ENCODE results near the gene SEPTIN14. TPM values are rescaled to one million over a fixed set of nuclear protein-coding genes. Genes with fewer than 3 reads are reported as not detected.
"Not testable (repeated sequence)": the region's sequence is repeated elsewhere in the genome, so short reads cannot be mapped to it uniquely, and the experiment has no call there.

The SEPTIN14 gene
- total and polyA plus RNA-seq, 2 of the 8 experiments (the other 6 are each of a cell fraction or from before 2014, with no cell fraction given), result not detected

GRCh38 chr7:55797260-55797659 lies 65.3 kb downstream of the SEPTIN14 start:
- H3K27ac ChIP-seq (ENCODE audit: low read depth, low read length); H3K4ac ChIP-seq (replicated peaks; ENCODE audit: insufficient read length, low read depth, low read length); H3K4me2 ChIP-seq (ENCODE audit: insufficient read depth in 1 of 2, low read depth in 2 of 2, low read length in 2 of 2); H3K4me3 ChIP-seq (ENCODE audit: extremely low read depth in 1 of 4, insufficient read depth in 2 of 4, low read depth in 3 of 4, low read length in 4 of 4); H3K14ac ChIP-seq (ENCODE audit: insufficient read length); H4K91ac ChIP-seq (replicated peaks; ENCODE audit: insufficient read length, low read length); H2BK15ac ChIP-seq (ENCODE audit: low read length); H2BK5ac ChIP-seq (ENCODE audit: low read depth, low read length); H2AK5ac ChIP-seq (ENCODE audit: low read depth, low read length); H4K5ac ChIP-seq (ENCODE audit: insufficient read length, low read depth, low read length); H3K23ac ChIP-seq (ENCODE audit: insufficient read length); H3K23me2 ChIP-seq (ENCODE audit: low read depth, low read length); H3K27me3 ChIP-seq (replicated peaks in 1 of 4; ENCODE audit: control insufficient read depth in 3 of 4, extremely low read depth in 1 of 4, insufficient read depth in 3 of 4, low read length in 3 of 4); FAIRE-seq; DNase-seq (ENCODE audit: low read depth in 1 of 2, low spot score in 2 of 2); H3K79me2 ChIP-seq (ENCODE audit: control insufficient read depth in 1 of 2, insufficient read depth in 2 of 2, low read length in 2 of 2); H3K9ac ChIP-seq (replicated peaks in 1 of 4; ENCODE audit: extremely low read depth in 1 of 4, low read depth in 3 of 4, low read length in 3 of 4); H2BK20ac ChIP-seq (ENCODE audit: low read length); H4K8ac ChIP-seq (ENCODE audit: extremely low read depth, insufficient read depth, low read length); H3K18ac ChIP-seq (ENCODE audit: extremely low read depth, low read length); POLR2A ChIA-PET (ENCODE audit: partially characterized antibody); H3K56ac ChIP-seq (replicated peaks; ENCODE audit: insufficient read length, low read depth, low read length); H2BK120ac ChIP-seq (replicated peaks; ENCODE audit: low read depth, low read length); H3K4me1 ChIP-seq (replicated peaks in 1 of 4; ENCODE audit: control insufficient read depth in 3 of 4, insufficient read depth in 4 of 4, low read length in 3 of 4); H2BK12ac ChIP-seq (ENCODE audit: low read depth, low read length); H3K36me3 ChIP-seq (ENCODE audit: control insufficient read depth in 2 of 4, insufficient read depth in 4 of 4, low read length in 3 of 4); H4K20me1 ChIP-seq (replicated peaks in 1 of 2; ENCODE audit: control insufficient read depth in 1 of 2, insufficient read depth in 2 of 2, low read length in 2 of 2); H3K79me1 ChIP-seq (ENCODE audit: low read depth, low read length); H2AFZ ChIP-seq (ENCODE audit: low read length): not testable (repeated sequence)
- 76% methylated on average over 1 of the region's 1 CpG; no CpG with 5 or more reads in 1 of the 2 experiments for WGBS, 2 experiments (ENCODE audit: extremely low coverage in 1 of 2, insufficient coverage in 1 of 2, insufficient read length in 1 of 2, insufficient replicate concordance in 2 of 2, low coverage in 1 of 2, low lambda C conversion rate in 2 of 2, missing lambda C conversion rate in 1 of 2)
- peaks cover 8 to 16% of the 10 kb centered on the region in 2 experiments; a peak in 3 of 4 replicates for H3K9me3 ChIP-seq (ENCODE audit: insufficient read depth in 2 of 2, low read depth in 1 of 2, low read length in 1 of 2)
- CTCF ChIA-PET (ENCODE audit: partially characterized antibody), result interaction anchor here (0.7 kb wide), 1 partner anchor 518 kb away, joined by 3 read pairs; no protein-coding TSS in a partner anchor
